Measurements from ENCODE around the gene FARS2.

FARS2 gene

DNA sequence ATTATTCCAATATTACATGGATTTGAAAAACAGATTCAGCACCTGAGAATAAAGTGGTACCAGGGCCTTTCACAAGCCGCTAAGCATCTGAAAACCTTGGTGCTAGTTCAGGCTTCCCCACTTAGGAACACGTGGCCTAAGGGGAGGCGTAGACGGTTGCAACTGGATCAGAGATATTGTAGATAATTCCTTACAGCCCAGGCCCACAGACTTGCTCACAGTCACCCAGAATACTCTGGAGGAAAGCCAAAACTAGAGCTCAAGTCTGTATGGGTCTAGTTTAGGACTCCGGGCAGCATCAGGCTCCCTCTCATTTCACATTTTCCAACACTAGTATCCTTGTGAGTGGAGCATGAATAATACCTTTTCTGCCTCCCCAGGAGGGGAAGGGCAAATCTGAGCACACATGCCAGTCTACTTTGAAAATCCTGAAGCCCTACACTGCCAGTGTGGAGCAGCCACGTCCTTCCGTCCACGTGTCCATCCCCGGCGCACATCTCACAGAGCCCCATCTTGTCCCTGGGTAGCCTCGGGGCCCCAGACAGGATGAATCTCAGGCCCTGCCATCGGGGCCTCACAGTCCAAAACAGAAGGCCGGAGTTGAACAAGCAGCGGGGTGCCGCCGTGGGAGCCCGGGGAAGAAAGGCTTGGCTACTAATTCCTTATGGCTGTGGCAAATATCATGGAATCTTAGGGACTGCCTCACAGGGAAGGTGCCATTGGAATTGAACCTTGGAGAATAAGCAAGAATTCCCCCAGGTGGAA is 446.1 kb downstream of the FARS2 start:
- DNase-seq: no peak

- no peak for DNase-seq
Observed at GRCh38 chr6:5710516-5710915, 449.2 kb downstream of the FARS2 start.

DNA sequence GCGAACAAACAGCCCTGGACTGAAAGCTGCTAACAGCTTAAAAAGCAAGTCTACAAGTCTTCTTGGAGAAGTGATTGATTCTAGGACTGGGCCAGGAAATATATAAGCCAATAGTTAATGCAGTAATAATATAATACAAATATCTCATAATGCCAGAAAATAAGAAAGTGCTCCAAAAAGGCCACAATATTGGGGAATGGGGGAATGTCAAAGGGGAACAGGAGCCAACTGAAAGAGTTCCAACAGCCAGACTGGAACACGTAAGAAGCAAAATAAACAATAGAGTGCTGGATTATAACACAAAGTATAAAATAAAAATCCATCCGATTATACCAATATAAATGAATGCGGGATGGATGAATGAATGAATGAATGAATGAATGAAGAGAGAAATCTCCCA is 449.6 kb downstream of the FARS2 start:
- no peak for DNase-seq

- peak in 1 of 2 experiments; percentile 15 for DNase-seq
Observed at GRCh38 chr6:5712349-5713215, 451.3 kb downstream of the FARS2 start.

- no peak for DNase-seq
Observed at GRCh38 chr6:5713519-5713918, 452.2 kb downstream of the FARS2 start.

- DNase-seq: no peak
Observed at GRCh38 chr6:5718231-5718947, 457.1 kb downstream of the FARS2 start.

- DNase-seq: no peak
Observed at GRCh38 chr6:5723841-5724691, 462.8 kb downstream of the FARS2 start.

GRCh38 chr6:5724911-5725310 is 463.6 kb downstream of the FARS2 start:
- no peak for DNase-seq

- no peak for DNase-seq
Observed at GRCh38 chr6:5726976-5727718, 465.8 kb downstream of the FARS2 start.

GRCh38 chr6:5728351-5729079 is 467.2 kb downstream of the FARS2 start:
- no peak for DNase-seq

- DNase-seq: peak; percentile 27 to 56
Observed at GRCh38 chr6:5729080-5729434, 467.7 kb downstream of the FARS2 start.

DNA sequence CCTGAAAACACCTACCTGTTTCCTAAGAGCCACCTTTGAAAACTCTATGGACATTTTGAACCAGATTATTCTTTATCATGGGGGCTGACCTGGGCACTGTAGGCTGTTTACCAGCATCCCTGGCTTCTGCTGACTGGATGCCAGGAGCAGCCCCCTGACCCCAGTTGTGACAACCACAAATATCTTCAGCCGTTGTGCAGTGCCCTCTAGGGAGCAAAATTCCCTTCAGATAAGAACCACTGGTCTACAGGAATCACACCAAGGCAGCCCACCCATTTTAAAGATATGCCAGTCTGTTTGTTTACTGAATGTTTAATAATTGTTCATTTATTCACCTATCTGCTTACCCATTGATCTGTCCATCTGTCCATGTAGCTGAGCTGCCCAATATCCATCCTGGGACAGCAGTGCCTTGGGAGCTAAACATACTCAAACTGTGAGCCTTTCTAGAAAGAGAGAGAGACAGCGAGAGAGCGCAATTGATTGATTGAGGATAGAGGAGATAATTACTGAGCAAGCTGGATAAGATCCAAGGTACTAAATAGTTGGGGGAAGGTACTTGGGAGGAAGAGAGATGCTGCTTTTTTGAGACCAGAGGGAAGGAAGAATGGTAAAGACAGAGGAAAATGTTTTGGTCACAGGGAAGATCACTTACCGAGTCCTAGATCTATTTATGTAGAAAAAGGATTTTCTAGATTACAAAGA is 468.7 kb downstream of the FARS2 start:
- peak; percentile 27 to 32 for DNase-seq

GRCh38 chr6:5730585-5731263 is 469.4 kb downstream of the FARS2 start:
- DNase-seq: peak; percentile 47 to 77

GRCh38 chr6:5731435-5731834 is 470.1 kb downstream of the FARS2 start:
- DNase-seq: no peak

DNA sequence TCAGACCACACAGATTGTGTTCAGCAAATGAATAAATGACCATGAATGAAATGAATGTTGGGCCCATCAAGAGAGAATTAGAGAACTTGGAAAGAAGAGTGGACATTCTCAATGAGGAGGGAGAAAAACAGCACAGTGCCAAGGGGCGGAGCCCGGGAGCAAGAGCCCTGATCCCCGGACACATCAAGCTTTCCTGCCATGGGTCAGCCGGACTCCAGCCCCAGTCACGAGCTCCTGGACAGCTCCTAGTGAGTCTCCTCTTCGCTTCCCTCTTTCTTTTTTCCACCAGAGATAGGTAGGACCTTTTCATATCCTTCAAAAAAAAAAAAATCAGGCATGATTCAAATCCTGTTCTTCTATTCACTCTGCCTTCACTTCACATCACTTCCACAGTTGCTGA is 471.2 kb downstream of the FARS2 start:
- no peak for DNase-seq

GRCh38 chr6:5736016-5736738 is 474.9 kb downstream of the FARS2 start:
- DNase-seq: no peak

DNA sequence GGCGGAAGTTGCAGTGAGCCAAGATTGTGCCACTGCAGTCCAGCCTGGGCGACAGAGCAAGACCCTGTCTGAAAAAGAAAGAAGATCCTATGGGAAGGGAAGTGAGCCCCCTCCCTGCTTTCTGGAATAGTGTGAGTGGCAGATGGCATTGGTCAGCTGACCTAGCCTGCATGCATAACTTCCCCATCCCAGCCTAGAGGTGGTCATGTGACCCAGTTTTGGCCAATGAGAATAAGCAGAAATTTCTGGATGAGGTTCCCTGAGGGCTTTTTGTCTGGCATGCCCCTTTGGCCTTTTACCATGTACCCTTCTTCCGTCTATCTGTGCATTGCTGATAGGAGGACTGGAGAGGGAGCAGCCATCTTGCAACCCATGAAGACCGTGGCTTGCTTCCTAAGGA is 476.1 kb downstream of the FARS2 start:
- DNase-seq: peak in 1 of 2 experiments; percentile 35

GRCh38 chr6:5738211-5738610 is 476.9 kb downstream of the FARS2 start:
- DNase-seq: no peak

DNA sequence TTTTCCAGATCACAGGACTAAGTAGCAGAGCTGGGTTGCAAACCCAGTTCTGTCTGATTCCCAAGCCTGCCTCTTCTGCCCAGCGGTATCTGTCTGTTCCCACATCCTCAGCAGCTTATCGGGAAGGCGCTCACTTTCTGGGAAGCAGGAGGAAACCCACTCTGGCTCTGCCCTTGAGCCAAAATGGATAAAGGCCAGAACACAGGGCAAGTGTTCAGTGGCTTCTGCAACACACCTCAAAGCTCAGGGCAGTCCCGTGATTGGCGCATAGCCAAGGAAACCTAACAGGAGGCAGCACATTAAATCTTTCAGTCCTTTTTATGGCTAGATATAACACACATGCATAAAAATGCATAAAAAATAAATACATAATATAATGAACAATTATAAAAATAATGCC is 483.2 kb downstream of the FARS2 start:
- no peak for DNase-seq

All from NCI-H524 (cell line).